NCI-H2171 (cell line): ENCODE data around the gene S100A6.
"Not testable (repeated sequence)": the region's sequence is repeated elsewhere in the genome, so short reads cannot be mapped to it uniquely, and the experiment has no call there.

Source experiments
- DNase-seq: peaks from one replicate; lab custom pipeline; 2025; lab: John Stamatoyannopoulos, UW

Gene S100A6

DNA sequence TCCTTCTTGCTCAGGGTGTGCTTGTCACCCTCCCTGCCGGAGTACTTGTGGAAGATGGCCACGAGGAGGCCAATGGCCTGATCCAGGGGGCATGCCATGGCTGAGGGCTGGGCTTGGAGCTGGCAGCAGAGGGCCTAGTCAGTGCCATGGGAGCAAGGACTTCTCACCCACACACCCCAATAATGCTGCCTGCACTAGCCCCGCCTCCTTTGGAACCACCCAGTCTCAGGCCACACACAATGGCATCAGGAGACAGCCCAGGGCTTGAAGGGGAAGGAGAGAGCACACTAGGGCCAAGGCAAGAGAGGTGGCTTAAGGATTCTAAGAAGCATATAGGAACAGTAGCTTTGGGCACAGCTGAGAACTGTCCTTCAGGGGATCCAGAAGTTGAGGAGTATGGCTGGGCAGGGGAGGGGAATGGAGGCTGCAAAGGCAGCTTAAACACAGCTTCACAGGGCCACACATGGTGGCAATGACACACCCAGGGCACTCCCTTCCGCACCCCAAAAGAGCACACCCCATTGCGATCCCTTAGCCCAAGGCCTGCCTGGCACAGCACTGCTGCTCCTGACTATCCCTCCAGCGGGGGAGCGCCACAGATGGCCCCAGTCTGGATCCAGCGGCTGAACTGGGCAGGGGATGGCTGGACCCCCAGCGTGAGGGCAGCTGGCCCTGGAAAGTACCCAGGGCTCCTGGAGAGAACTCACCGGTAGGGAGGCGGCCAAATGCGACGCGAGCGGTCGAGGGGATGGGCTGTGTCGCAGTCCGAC is at the start of gene S100A6:
TSS of gene S100A6 (minus strand) at position 750 of the 770 bp plus-strand sequence. CDS start at position 98, 652 bp downstream.
- DNase-seq, result no peak

GRCh38 chr1:153585006-153585405 is 49.2 kb upstream of the S100A6 start:
- DNase-seq, result no peak

DNA sequence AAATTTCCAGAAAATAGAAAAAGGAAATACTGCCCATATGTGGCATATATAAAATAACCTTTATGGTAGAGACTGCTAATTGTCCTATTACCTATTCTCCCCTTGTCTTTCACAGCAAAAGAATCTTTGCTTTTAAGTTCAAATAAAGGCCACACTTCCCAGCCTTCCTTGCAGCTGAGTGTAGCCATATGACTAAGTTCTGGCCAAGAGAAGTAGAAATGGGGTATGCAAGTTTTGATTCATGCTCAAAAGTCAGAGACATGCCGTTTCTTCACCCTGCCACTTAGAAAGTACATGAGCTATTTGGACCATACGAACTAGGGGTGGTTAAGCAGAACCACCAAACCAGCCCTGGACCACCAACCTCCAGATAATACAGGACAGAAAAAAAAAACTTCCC is 48.2 kb upstream of the S100A6 start:
- DNase-seq, result no peak

GRCh38 chr1:153583514-153583913 is 47.7 kb upstream of the S100A6 start:
- DNase-seq, result not testable (repeated sequence)

- DNase-seq, result not testable (repeated sequence)
Observed at GRCh38 chr1:153582836-153583235, 47.0 kb upstream of the S100A6 start.

DNA sequence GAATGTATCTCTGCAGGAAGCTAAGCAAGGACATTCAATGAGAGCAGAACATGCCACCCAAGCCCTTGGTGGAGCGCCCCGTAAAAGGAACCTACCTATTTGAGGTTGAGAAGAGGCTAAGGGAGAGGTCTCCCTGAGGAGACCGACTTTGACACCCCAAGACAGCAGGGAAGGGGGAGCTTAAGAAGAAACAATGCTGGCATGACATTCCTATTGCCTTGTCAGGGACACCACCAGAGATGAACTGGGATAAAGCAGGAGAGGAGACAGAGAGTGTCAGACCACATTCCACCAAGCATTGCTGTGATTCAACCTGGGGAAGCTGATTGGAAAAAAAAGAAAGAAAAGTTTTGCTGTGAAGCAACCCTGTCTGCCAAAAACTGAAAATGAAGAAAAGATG is 43.1 kb upstream of the S100A6 start:
- DNase-seq, result no peak

DNA sequence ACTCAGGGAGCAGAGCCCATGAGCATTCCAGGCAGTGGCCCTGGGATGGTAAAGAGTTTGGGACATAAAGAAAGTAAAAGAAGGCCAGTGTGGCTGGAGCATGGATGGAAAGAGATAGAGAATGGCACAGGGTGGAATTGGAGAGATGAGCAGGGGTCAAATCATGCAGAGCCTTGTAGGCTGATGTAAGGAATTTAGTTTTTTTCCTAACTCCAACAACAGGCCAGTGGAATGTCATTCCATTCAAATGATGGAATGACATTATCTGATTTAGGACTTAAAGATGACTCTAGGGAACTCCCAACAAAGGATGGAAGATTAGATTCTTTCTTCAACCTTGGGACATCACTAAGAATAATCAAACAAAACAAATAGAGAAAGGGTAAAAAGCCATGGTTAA is 42.7 kb upstream of the S100A6 start:
- no peak for DNase-seq

GRCh38 chr1:153577624-153578051 is 41.8 kb upstream of the S100A6 start:
- no peak for DNase-seq

- no peak for DNase-seq
Observed at GRCh38 chr1:153577138-153577537, 41.3 kb upstream of the S100A6 start.

GRCh38 chr1:153575497-153575896 is 39.7 kb upstream of the S100A6 start:
- not testable (repeated sequence) for DNase-seq

DNA sequence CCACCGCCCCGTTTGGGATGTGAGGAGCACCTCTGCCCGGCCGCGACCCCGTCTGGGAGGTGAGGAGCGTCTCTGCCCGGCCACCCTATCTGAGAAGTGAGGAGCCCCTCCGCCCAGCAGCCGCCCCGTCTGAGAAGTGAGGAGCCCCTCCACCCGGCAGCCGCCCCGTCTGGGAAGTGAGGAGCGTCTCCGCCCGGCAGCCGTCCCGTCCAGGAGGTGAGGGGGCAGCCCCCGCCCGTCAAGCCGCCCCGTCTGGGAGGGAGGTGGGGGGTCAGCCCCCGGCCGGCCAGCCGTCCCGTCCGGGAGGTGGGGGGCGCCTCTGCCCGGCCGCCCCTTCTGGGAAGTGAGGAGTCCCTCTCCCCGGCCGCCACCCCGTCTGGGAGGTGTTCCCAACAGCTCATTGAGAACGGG is 39.3 kb upstream of the S100A6 start:
- DNase-seq, result not testable (repeated sequence)

DNA sequence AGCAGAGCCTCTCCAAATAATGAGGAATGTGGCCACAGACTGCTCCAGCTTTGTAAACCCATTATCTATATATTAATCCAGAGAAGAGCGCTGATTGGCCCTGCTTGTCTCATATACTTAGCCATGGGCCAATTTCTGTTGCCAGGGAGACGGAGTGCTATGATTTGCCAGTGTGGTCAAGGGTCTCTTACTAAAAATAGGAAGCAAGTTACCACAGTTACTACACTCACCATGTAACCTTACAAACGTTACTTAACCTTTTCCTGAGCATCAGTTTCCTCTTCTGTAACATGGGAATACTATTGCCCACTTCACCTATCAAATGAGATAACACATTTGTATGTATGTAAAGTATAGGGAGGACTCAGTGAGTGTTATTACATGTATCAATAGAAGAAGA is 37.6 kb upstream of the S100A6 start:
- DNase-seq, result no peak

DNA sequence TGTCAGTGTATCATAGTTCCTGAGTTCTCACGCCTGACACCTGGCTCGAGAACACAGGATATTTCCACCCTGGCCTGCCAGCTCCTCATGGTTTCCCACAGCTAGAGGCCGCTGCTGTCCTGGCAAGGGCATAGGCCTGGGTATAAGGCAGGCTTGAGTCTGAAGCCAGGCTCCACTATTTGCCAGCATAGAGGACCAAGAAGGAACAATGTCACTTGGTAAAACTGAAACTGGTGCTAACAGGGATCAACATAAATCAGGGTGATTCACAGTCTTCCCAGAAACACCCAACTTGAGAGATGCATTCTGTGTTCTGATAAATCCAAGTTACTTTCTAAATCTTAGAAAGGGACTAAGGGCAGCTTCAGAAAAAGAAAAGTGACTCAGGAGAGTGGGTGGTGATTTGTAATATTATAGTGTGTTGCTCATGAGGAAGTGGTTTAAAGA is 36.8 kb upstream of the S100A6 start:
- DNase-seq, result no peak

DNA sequence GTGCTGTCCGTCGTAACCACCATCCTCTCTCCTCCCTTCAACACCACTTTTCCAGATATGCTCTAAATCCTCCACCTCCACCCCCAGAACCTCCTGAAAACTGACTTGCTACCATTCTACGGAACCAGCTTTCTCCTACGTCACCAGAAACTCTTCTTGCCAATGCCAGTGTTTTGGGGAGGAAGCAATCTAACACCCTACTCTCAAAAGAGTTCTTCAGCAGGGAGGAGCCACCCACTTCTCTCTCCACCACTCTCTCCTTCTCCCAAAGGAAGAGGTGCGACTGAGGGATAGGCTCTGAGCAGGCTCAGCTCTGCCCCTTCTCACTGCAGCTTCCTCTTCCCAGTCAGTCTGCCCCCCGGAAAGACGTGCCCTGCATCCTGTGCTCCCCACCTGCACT is 35.9 kb upstream of the S100A6 start:
- no peak for DNase-seq

- DNase-seq, result no peak
Observed at GRCh38 chr1:153570874-153571273, 35.1 kb upstream of the S100A6 start.

DNA sequence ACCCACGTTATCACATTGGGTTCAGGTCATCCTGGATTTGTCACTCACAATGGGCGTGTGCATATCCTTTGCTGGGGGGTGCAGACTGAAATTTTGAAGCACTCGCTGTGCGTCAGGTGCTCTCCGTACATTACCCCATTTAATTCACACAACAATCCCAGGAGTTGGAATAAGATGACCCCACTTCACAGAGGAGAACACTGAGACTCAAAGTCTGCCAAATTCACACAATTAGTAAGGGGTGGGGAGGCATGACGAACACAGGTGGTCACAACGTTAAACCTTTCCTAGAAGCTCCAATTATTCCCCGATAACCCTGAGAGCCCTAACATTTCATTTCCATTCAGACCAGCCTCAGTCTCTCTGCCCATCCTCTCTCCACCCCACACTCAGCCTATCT is 33.7 kb upstream of the S100A6 start:
- DNase-seq, result no peak

GRCh38 chr1:153568367-153569099 is 32.7 kb upstream of the S100A6 start:
- DNase-seq, result peak; percentile 80

GRCh38 chr1:153567621-153568366 is 32.0 kb upstream of the S100A6 start:
- DNase-seq, result peak; percentile 50

DNA sequence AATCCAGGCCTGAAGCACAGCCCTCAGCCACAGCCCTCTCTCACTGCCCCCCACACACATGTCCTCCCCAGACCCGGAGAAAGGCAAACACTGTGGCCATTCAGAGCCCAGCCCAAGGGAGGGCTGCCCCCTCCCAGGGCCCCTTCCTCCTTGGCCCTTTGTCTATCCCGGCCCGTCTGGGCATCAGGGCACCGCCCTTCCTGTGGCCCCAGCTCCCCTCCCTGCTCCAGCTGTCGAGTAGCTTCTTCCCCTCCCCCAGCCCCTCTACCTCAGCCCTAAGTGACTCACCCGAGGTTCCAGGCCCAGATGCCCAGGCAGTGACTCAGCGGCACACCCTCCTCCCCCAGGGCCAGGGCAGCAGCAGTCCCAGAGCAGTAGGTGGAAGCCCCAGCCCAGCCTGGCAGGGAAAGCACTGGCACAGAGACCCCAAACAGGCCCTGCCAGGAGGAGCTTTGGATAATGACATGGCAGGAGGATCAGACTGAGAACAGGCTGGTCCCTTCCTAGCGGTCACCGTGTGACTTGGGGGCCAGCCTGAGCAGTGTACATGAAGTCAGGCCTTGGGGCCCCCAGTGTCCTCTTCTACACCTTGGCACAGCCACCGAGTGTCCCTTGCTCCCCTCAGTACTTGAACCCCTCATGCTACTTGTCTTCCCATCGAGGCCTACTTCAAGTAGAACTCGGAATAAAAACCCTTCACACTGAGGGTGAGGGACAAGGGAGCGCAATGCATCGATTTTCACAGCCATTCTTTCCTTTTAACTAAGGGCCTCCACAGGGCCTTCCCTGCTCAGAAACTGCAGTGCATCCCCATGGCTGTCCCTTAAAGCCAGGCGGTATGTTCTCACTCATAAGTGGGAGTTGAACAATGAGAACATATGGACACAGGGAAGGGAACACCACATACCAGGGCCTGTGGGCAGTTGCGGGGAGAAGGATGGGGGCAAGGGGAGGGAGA is 30.9 kb upstream of the S100A6 start:
- DNase-seq, result peak; percentile 91

DNA sequence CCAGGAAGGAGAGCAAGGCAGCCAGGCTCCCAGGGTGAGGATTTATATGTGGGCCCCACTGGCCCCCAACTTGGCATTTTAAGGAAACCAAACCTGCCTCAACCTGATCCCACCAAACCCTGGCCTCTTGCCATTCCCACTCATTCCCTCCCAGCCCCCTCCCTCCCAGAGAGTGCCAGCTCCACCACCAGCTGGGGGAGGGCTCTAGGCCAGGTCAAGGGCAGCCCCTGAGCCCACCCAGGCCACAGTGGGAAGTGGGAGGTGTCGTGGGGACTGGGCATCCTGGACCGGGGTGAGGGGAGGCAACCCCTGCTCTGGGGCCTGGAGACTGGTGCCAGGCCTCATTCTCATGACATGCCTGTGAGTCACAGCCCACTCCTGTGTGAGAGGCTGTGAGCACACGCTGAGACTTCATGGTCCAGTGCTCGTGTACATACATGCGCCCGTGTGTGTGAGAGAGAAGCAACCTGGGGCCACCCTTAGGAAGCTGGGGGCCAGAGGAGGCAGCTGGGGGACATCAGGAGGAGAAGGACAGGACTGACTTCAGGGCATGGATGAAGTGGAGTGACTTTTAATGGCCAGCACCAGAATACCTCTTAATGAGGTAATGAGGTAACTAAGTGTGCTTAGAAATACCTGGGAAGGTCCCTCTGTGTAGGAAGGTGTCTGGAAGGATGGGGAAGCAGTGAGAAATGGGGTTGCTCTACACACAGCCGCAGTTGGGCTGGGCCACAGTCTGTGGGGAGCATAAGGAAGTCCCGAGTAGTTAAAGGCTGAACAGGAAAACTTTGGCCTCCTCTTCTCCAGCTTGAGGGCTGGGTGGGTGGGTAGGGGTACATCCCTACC is 30.0 kb upstream of the S100A6 start, which contains the start of gene S100A2:
TSS of gene S100A2 (minus strand) at position 316 of the 846 bp plus-strand sequence. CDS start 1,967 bp downstream, outside the sequence.
- DNase-seq, result peak; percentile 37
